ENCODE data around the gene AGO3.
A peak's percentile ranks its signal among the peaks of the same experiment; 100 is the strongest.
"Not testable (repeated sequence)": the region's sequence is repeated elsewhere in the genome, so short reads cannot be mapped to it uniquely, and the experiment has no call there.

Gene AGO3

DNA sequence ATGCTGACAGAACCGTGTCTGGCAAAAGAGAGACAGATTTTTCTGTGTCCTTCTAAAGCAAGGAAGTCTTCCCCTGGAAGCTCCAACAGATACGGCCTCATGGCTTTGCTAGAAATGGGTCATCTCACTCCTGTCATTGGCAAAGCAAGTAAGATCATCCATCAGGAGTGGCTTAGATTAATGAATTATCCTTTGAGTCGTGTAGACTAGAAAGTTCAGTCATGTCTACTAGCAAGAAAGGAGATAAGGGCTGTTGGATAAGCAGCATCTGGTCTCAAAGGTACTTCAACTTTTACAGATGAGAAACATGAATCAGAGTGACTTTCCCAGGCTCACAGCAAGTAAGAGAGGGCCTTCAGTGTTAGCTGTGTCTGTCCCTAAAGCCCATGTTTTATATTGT lies 3.4 kb upstream of the AGO3 start:
- DNase-seq: no peak

DNA sequence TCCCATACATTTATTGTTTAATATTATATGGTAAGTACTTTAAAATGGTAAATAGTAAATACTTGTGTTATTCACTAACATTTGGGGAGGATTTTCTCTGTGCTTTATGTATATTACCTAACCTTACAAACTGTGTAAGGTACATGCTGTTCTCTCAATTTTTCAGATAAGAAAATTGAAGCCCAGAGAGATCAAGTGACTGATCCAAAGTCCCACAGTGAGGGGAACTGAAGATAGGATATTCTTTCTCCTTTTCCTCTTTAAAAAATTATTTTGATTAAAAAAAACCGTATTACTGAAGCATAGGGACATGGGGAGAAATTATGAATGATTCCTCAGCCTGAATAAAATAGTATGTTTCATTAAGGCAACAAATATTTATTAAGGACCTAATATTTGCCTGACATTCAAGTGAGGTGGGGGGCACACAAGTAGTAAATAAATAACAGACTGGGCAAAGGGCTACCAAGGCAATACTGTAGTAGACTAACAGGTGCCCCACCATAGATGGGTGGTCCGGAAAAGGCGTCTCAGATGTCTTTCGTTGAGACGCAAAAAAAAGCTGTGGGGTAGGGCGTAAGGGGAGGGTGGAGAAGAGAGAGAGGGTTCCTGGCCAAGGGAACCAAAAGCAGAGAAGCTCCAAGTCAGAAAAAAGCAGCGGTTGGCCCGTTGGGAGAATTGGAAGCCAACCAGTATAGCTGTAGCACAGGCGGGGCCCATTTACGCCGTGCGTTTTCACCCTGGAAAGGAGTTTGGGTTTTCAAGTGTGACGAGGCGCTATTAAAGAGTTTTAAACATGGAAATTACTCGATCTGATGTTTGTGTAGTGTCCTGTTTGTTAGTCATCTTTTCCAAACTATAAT lies 944 bp upstream of the AGO3 start:
- DNase-seq: peak; percentile 42 to 58

DNA sequence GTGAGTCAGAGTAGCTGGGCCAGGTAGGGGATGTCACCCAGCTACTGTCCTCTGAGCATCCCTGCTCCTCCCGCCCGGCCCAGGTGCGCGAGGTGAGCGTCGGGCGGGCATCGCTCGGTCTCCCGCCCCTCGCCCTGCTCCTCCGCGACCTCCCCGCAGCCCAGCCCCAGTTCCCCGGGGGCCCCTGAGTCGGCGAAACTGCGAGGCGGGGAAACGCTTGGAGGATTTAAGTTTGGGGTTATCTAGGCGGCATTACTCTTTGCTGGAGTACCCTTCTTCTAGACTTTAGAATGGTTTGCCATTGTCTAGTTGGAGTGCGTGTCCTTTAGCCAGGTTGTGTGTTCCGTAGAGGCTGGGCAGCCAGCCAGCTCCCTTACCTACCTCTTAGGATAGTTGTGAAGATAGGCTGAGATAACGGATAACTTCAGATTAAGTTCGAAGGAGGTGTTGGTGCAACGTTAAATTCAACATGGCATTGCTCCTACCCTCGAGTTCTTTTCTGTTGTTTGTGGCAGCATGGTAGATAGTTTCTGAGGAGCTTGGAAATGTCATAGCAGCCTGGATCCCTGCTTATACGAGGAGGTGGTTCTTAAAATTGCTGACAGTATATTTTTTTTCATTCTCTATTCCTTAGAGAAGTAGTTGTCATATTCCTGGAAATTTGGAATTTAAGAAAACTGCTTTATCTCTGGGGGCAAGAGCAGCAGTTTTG lies 697 bp downstream of the AGO3 start:
- DNase-seq: peak in 1 of 2 donors; percentile 37

DNA sequence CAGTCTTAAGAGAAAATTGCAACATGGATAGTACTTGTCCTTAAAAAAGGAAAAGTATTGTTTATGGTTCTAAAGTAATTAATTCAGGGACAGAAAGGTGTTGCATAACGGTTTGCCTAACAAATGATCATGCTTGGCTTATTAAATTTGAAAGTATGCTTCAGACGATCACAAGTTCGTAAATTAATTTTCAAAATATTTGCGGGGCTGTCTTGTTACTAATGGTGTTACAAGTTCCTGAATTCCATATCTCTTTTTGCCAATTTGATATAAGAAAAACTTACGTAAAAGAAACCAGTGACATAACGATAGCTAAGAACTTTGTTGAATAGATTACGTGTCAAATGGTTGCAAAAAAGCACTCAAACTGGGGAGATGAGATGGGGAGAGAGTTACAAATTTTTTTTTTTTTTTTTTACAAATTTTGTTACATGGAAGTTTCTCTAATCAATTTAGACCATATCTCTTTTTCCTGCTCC lies 1.3 kb downstream of the AGO3 start:
- no peak for DNase-seq

DNA sequence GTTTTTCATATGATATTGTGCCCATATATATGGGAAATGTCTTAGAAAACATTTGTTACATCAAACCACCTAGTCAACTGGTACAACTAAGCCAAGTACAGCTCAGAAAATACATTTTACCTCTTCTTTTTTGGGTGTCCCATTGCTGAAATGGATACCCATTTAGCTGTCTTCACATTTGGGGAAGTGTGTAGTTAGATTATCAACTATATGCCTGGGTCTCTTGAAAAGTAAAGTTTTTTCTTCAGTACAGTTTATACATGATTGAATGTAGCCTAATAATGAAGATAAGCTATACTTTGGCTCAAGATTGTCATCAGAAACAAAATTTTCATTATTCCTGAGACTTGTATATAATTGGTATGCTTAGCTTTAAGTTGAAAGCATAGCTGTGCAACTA lies 2.0 kb downstream of the AGO3 start:
- no peak for DNase-seq

DNA sequence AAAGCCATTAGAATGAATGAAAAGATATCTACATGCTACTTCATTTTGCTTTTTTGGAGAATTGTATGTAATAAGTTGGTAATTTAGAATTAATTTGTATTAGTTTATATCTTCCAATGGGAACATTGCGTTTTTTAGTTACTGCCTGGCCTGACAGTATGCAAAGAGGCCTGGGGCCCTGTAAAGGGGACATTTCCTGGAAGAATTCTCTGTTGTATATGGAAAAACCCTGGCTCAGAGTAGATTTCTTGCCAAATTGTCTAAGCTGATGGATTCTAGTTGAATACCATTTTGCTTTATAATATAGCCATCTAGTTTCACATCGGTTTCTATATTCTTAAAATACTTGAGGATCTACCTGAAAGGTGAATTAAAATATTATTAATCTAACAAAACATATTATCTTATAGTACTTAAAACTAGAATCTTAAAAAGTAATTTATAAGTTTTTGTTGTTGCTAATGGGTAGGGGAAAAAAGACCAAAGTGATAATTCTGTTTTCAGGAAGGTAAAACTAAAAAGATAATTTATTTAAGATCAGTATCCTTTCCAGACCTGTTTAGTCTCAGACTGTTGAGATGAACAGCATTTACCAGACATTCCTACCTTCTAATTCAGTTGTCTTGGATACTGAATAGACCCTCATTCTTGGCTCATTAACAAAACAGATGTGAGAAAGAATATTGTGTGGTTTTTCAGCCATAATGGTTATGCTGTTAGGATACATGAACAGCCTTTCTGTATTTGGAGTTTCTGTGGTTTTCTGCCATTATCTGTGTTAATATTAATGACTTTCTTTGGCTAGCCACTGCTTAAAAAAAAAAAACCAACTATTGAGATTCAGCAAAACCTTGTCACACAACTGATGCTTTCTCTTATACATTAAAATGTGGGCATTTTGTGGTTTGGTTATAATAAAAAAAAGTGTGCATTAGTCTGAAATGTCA lies 4.8 kb downstream of the AGO3 start:
- DNase-seq: no peak

DNA sequence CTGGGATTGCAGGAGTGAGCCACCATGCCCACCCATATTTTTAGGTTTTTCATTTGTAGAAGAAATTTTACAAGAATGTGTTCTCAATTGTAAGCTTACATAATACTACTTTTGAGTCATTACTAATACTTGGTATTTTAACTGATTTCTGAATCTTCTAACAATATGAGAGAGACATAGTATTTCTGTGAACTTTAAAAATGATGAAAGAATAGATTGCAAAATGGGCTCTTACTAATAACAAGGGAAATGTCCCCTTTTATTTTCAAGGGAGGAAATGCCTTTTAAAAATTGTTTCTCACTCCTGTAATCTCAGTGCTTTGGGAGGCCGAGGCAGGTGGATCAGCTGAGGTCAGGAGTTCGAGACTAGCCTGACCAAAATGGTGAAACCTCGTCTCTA lies 5.9 kb downstream of the AGO3 start:
- no peak for DNase-seq

DNA sequence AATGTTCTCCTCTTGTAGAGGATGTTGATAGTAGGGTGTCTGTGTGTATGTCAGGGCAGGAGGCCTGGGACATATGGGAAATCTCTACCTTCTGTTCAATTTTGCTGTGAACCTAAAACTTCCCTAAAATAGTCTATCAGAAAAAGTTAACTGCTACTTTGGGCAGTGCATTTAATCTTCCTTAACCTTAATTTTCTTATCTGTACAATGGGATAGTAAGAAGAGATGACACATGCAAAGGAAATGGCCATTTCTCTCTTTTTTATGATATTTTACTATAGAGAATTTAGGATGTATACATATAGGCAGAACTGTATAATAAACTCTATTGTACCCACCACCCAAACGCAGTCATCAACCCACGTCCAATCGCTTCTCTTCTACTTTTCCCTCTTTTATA lies 8.6 kb downstream of the AGO3 start:
- DNase-seq: no peak

DNA sequence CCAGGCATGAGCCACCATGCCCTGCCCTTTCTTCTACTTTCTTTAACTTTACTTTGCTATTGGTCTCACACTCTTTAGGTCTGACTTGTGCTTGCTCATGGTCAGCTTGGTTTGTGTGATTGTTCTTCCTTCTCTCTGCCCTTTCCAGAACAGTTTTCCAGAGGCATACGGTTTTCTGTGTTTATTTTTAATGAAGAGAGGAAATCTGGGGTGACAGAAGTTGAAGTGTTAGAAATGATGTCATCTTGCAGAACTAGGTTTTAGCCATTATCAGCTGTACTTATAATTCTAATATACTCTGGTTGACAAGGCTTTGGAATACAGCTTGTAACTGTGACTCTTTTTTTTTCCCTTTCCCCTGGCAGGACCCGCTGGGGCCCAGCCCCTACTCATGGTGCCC lies 14.4 kb downstream of the AGO3 start:
- no peak for DNase-seq

DNA sequence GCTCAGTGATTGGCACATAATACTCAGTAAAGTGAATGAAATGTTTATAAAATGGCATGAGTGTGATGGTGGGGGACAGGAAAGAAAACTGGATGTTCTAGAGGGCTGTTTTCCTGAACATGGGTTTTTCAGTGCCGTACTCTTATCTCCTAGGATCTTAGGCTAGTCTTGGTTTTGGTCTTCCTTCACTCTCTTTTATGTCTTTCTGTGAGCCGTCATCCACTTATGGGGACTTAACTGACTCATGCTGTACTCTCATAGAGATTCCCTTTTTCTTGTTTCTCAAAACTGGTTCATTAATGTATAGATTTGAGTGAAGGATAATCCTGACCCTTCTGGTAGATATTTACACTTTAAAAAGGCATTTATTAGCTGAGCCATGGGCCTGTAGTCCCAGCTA lies 16.6 kb downstream of the AGO3 start:
- DNase-seq: no peak

DNA sequence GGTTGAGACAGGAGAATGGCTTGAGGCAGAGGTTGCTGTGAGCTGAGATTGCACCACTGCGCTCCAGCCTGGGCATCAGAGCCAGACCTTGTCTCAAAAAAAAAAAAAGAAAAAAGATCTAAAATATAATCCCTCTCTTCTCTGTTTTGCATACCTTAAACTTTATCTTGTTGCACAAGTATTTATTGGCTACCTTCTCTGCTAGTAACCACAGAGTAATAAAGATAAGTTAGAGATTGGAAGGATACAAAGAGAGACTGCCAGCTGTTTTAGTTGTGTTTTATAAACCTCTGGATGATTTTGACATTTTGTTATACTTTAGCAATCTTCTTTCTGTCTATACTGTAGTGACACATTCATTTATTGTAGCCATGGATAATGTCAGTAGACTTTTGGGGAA lies 27.7 kb downstream of the AGO3 start:
- no peak for DNase-seq

DNA sequence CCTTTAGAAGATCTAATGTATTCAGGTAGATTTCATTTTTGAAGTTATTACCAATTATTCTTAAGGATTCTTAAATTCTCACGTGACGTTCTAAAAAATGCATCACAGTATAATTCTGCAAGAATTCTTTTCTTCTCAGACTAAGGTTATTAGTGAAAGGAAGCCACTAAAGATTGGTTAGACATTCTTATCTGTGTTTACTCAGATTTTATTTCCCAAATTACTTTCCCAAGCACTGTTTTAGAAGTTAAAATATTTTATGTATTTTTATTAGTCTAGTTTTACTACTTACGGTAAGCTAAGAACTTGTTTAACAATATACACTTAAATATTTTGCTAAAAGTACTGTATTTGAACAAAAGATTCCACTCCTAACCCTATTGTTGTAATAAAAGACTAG lies 28.4 kb downstream of the AGO3 start:
- DNase-seq: no peak

DNA sequence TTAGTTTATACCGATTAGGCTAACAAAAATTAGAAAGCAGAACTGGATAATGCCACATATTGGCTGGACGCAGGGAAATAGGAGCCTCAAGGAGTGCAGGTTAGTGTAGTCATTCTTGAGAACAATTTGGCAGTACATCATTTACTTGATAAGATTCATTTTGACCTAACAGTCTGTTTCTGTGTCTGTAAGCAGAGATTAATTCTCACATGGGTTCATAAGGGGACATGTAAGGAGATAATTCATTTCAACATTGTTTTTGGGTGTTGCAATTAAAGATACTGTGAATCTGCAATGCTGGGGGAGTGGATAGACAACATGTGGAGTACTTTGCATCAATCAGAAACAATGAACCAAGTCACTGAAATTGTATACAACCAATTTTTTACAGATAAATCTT lies 32.0 kb downstream of the AGO3 start:
- no peak for DNase-seq

DNA sequence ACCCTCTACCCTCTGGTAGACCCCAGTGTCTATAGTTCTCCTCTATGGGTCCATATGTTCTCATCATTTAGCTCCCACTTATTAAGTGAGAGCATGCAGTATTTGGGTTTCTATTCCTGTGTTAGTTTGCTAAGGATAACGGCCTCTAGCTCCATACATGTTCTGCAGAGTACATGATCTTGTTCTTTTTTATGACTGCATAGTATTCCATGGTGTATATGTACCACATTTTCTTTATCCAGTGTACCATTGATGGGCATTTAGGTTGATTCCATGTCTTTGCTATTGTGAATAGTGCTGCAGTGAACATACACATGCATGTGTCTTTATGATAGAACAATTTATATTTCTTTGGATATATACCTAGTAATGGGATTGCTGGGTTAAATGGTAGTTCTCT lies 33.4 kb downstream of the AGO3 start:
- DNase-seq: not testable (repeated sequence)

DNA sequence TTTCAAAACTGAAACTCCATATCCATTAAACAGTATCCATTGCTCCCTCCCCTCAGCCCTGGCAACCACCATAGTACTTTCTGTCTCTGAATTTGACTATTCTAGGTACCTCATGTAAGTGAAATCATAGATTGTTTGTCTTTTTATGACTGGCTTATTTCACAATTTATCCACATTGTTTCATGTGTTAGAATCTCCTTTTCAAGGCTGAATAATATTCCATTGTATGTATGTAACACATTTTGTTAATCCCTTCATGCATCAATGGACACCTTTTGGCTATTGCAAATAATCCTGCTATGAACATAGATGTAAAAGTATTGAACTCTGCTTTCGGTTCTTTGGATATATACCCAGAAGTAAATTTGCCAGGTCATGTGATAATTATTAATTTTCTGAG lies 37.5 kb downstream of the AGO3 start:
- no peak for DNase-seq

DNA sequence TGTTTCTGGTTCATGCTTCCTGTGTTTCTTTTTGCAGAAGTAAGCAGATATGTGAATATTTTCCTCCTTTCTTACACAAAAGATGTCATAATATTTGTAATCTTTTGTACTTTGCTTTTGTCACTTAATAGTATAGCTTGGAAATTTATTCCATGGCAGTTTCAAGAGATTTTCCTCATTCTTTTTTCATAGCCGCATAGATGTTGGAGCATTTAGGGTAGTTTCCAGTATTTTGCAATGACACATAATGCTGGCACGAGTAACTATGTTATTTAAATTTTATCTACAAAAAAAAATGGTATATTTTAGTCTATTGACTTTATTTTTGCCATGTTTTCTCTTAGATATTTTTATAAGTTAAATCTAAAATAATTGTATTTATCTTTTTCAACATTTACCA lies 40.7 kb downstream of the AGO3 start:
- DNase-seq: no peak

DNA sequence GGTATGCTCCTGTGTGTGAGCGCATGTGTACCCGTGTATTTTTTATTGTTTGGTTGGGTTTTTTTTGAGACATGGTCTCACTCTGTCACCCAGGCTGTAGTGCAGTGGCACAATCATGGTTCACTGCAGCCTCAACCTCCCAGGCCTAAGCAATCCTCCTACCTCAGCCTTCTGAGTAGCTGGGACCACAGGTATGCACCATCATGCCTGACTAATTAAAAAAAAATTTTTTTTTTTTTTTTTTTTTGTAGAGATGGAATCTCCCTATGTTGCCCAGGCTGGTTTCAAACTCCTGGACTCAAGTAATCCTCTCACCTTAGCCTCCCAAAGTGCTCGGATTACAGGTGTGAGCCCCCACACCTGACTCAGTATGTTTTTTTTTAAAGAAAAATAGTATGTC lies 41.7 kb downstream of the AGO3 start:
- DNase-seq: not testable (repeated sequence)

DNA sequence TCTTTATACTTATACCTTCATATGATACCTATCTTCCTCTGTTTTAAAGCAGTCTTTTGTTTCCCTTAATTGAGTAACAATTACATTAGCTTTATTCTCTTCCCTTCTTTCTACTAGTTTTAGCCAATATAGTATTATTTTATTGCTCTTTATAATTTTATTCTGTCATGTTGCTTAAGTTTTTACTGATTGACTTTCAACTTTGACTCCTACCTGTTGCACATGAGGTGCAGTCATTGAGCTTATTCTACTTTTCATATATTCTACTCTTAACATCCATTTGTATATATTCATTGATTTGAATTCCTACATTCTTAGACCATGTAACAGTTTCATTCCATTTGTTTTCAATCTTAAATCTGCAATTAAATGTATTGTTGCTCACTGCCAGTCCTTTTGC lies 49.2 kb downstream of the AGO3 start:
- DNase-seq: no peak

DNA sequence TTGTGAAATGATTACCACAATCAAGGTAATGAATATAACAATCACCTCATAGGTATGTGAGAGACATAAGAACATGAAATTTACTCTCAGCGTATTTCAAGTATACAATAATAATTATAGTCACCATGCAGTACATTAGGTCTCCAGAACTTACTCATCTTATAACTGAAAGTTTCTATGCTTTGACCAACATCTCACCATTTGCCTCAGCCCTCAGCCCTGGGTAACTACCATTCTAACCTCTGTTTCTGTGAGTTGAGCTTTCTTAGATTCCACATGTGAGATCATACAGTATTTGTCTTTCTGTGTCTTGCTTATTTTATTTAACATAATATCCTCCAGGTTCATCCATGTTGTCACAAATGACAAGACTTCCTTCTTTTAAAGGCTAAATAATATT lies 57.3 kb downstream of the AGO3 start:
- no peak for DNase-seq

DNA sequence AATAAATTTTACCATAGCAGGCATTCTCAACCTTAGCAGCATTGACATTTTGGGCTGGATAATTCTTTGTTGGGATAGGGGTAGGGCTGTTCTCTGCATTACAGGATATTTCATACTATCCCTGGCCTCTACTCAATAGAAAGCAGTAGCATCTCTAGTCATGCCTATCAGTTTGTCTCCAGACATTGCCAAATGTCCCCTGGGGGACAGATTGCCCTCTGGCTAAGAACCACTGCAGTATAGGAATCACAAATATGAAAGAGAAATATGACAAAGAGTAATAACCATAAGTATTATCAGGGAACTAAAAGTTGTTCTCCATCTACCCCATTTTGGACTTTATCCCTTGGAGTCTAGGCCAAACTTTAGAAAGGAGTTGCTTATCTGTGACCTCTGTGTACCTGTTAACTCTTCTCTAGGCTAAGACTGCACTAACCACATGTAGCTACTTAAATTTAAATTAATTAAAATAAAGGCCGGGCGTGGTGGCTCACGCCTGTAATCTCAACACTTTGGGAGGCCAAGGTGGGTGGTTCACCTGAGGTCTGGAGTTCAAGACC lies 76.1 kb downstream of the AGO3 start:
- DNase-seq: no peak

DNA sequence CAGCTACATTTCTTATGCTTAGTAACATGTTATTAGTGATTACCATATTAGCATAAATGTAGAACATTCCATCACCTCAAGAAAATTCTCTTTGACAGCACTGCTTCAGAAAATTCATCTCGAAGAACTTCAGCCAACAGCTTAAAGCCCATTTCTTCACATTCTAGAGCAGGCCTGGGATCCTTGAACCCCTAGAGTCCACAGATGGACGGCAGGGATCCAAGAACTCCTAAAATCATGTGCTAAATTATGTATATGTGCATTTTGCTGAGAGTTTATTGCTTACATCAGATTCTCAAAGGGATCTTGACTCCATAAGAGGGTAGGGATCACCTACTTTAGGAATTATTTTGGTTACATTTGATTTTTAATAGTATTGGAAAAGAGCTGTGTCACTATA lies 76.8 kb downstream of the AGO3 start:
- DNase-seq: no peak

DNA sequence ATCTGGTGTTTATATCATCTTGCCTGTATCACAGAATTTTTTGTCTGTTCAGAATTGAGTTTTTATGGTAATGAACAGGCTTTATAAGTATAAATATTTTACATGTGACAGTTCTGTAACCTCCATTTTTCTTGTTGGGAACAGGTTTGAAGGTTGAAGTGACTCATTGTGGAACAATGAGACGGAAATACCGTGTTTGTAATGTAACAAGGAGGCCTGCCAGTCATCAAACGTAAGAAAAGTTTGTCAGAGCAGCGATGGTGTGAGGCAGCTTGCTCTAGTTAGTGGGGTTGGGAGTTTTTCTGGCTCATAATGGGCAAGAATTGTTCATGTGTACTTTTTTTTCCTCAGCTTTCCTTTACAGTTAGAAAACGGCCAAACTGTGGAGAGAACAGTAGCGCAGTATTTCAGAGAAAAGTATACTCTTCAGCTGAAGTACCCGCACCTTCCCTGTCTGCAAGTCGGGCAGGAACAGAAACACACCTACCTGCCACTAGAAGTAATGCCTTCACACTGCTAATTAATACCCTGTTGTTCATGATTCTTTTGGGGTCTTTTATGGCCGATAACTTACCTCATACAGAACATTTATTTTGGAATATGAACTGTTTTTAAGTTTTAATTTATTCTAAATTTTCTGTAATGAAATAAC lies 77.8 kb downstream of the AGO3 start:
- DNase-seq: no peak

Data from CD4-positive, alpha-beta T cell treated with Interleukin-4 for 1 hour (primary cell).